Uterus (tissue), 2 donors: ENCODE measurements around the gene IRF2BPL.

ENCODE experiments used
- POLR2A ChIP-seq, 2 donors: fragments of 450-650 bp; IDR thresholded peaks; one replicate each; pipeline ENCODE4 v1.6.1; 2016; ENCODE audit warnings: antibody characterized with exemption in 2 of 2, mild to moderate bottlenecking in 1 of 2, moderate library complexity in 1 of 2
- TF ChIP-seq, protein P1 (sequence below), 4 experiments: fragments of 200-600 bp in 2 of 4; fragments of 450-650 bp in 2 of 4; sonication (generic) in 2 of 4; IDR thresholded peaks; one replicate each; pipeline ENCODE4 v1.5.1; 2016 to 2019; ENCODE audit warnings: antibody characterized with exemption in 4 of 4, mild to moderate bottlenecking in 2 of 4, moderate library complexity in 1 of 4

DNA sequence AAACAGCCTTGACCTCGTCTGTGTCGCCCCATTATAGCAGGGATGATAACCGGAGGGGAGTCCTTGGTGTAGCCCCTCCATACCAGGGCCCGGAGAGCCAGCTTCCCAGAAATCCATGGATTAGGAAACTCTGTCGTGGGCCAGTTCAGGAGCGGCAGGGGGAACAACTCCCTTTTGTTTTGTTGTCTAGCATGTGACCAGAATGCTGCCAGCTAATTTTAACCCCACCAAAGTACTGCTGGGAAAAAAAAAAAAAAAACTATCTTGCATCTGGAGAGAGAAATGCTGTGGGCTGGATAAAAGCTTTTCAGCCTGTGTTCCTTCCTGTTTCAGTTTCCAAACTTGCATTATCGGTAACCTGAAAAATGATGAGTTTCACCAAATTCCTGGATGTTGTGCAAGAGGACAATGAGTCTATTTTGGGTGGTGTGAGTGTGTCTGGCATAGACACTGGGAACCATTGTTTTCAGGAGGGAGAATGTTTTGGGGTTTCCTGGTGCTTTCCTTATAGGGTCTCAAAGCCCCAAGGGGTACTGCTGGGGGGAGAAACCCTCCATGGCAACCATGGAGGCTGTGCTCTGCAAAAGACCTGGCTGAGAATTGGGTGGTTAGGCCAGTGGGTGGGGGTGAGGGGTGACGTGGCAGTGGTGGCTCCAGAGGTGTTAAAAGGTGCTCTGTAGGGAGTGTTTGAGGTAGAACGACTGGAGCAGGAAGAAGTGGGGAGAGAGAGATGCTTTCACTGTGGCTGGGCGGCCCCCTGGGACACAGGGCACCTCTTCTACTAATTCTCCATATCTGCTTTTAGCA, 14.9 kb upstream of the IRF2BPL start:
- TF ChIP-seq, protein P1, sequence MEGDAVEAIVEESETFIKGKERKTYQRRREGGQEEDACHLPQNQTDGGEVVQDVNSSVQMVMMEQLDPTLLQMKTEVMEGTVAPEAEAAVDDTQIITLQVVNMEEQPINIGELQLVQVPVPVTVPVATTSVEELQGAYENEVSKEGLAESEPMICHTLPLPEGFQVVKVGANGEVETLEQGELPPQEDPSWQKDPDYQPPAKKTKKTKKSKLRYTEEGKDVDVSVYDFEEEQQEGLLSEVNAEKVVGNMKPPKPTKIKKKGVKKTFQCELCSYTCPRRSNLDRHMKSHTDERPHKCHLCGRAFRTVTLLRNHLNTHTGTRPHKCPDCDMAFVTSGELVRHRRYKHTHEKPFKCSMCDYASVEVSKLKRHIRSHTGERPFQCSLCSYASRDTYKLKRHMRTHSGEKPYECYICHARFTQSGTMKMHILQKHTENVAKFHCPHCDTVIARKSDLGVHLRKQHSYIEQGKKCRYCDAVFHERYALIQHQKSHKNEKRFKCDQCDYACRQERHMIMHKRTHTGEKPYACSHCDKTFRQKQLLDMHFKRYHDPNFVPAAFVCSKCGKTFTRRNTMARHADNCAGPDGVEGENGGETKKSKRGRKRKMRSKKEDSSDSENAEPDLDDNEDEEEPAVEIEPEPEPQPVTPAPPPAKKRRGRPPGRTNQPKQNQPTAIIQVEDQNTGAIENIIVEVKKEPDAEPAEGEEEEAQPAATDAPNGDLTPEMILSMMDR (IDR thresholded peaks at IDR 0.05), result no peak
- no peak for TF ChIP-seq POLR2A (IDR thresholded peaks at IDR 0.05)
